HG03175 (cell line): Measurements from ENCODE around the gene BCR.

Source experiments
- ATAC-seq: cut with Tn5 transposase; IDR thresholded peaks from one replicate; pipeline ENCODE4 v1.9.1; 2021; ENCODE audit warnings: mild to moderate bottlenecking, moderate library complexity; ENCODE audit not compliant: unreplicated experiment

BCR gene

GRCh38 chr22:23227380-23227779, 47.1 kb downstream of the BCR start:
- ATAC-seq, result no peak

GRCh38 chr22:23228503-23228902, 48.2 kb downstream of the BCR start:
- no peak for ATAC-seq

- ATAC-seq, result no peak
Observed at GRCh38 chr22:23229646-23230045, 49.3 kb downstream of the BCR start.

GRCh38 chr22:23230348-23231068, 50.2 kb downstream of the BCR start:
- no peak for ATAC-seq

GRCh38 chr22:23231471-23232093, 51.3 kb downstream of the BCR start:
- no peak for ATAC-seq

GRCh38 chr22:23232094-23232905, 52.0 kb downstream of the BCR start:
- ATAC-seq, result no peak

GRCh38 chr22:23233084-23233531, 52.8 kb downstream of the BCR start:
- no peak for ATAC-seq

- no peak for ATAC-seq
Observed at GRCh38 chr22:23233752-23234408, 53.6 kb downstream of the BCR start.

GRCh38 chr22:23234409-23235161, 54.3 kb downstream of the BCR start:
- ATAC-seq, result no peak

GRCh38 chr22:23235425-23235824, 55.1 kb downstream of the BCR start:
- ATAC-seq, result no peak

- no peak for ATAC-seq
Observed at GRCh38 chr22:23236026-23236425, 55.7 kb downstream of the BCR start.

GRCh38 chr22:23236440-23237184, 56.3 kb downstream of the BCR start:
- no peak for ATAC-seq

- no peak for ATAC-seq
Observed at GRCh38 chr22:23237201-23237798, 57.0 kb downstream of the BCR start.

GRCh38 chr22:23237841-23238240, 57.5 kb downstream of the BCR start:
- ATAC-seq, result no peak

GRCh38 chr22:23238707-23239106, 58.4 kb downstream of the BCR start:
- ATAC-seq, result no peak

GRCh38 chr22:23239429-23239828, 59.1 kb downstream of the BCR start:
- no peak for ATAC-seq

GRCh38 chr22:23240639-23241389, 60.5 kb downstream of the BCR start:
- no peak for ATAC-seq

GRCh38 chr22:23241562-23242472, 61.5 kb downstream of the BCR start:
- ATAC-seq, result no peak
